ENCODE measurements around the gene BLOC1S1.

BLOC1S1 gene

DNA sequence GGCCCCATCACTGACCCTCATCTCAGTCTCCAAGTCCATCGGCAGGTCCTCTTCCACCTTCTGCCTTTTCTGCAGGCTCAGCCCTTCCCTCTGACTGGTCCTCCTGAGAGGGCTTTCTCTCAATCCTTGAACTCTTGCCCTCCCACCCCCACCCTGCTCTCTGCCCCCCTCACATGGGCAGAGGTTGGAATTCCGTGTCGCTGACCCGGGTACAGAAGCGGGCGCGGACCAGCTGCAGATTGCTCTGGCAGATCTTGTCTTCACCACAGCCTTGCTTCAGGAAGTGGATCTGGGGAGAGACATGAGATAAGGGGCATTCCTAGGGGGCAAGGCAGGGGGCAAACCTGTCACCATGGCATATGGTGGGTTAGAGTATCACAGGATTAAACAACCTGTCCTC is 20.5 kb upstream of the BLOC1S1 start:
- FAIRE-seq: no peak

- no peak for FAIRE-seq
Observed at GRCh38 chr12:55696141-55696540, 19.7 kb upstream of the BLOC1S1 start.

DNA sequence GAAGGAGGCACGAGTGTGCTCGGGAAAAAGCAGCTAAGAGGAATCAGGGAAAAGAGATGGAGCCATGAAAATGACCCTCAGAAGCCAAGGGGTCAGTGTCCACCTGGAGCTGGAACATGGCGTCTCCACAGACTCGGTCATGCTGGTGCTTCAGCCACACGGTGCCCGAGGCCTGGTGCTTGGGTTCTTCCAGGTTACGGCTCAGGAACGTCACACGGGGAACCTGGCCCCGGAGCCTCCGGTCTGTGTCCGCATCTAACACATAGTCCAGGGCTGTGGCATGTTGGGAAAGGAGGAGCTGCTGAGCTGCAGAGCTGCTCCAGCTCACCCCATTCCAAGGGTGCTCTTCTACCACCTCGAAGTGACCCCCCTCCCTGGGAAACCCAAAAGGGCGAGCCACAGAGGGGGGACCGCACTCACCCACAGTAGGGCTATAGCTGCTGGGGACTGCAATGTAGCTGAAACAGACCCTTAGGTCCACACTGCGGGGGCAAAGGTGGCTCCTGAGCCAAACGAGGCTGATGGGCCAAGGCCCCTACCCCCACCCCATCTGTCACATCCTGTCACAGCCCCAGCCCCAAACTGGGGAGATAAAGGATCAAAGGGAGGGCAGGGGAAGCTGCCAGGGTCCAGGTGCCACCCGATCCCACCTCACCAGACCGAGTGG is 18.9 kb upstream of the BLOC1S1 start:
- no peak for FAIRE-seq

- no peak for FAIRE-seq
Observed at GRCh38 chr12:55697686-55698085, 18.2 kb upstream of the BLOC1S1 start.

DNA sequence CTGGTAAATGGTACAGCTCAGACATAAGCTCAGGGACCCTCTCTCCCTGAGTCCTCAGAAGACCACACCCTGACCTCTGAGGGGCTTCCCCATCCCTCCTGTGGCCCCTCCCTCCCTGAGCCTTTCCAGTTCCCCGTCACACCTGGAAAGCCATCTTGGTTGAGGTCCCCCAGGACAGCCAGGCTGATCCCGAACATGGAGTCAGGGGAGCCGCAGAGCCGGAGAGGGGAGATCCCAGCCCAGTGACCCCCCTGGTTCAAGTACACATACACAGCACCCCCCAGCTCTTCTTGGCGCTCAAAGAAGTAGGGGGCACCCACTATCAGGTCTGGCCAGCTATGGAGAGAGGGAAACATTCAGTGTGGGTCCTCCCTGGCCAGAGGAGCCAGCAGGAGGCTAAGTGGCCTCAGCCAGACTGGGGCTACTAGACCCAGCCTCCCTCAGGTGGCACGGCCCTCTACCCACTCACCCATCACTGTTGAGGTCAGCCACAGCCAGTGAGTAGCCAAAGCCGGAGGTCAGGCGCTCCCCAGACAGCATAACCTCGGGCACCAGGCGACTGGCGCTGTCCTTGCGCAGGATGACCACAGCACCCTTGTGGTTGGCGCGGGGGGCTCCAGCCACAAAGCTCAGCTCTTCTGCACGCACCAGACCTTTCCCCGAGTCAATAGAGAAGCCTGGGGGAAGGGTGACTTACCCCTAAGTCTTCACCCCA is 17.4 kb upstream of the BLOC1S1 start:
- FAIRE-seq: no peak

DNA sequence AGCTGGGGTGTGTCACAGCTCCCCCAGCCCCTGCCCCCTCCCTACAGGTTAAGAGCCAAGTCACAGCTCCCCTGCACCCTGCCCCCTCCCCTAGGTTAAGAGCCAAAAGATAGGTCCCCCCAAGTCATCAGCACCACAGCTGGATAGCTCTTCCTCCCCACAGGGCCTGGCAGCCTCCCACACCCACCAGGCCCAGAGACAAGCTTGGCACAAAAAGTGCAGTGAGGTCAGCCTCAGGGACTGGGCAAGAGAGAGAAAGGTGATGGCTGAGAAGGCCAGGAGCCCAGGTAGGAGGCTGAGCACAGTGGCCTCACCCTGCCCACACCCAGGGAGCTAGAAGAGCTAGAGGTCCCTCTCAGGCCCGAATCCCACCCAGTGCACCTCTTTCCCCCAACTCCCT is 16.9 kb upstream of the BLOC1S1 start:
- no peak for FAIRE-seq

- FAIRE-seq: no peak
Observed at GRCh38 chr12:55699471-55700055, 16.3 kb upstream of the BLOC1S1 start.

DNA sequence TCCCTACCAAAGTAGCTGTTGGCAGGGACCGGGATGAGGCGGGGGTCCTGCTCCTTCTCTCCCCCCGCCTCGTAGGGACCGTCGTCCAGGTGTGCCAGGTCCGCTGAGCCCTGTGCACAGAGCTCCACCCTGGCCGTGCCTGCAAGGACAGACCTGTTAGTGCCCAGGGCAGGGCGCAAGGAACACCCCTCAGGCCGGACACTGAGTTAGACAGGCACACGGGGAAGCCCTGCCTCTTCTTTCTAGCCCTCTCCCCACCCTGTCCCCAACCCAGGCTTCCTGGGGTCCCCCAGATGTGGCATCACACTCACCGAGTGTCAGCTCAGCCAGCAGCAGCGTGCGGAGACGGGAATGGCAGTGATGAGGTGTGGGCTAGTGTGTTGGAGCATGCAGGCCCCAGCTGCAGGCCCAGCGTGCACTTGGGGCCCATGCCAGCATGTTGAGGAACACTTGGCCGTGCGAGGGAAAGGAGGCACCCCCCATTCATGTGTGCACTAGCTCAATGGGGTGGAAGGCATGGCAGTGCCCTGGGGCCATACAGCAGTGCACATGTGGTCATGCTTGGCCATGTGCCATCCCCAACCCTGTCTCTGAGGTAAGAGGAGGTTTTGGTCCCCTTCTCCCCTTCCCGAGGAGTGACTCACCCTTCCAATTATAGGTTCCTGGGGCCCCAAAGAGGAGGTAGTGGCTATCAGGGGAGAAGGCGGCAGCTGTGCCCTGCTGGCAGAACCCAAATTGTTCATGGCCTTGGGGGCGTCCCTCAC is 15.4 kb upstream of the BLOC1S1 start:
- no peak for FAIRE-seq

- no peak for FAIRE-seq
Observed at GRCh38 chr12:55702861-55703260, 13.0 kb upstream of the BLOC1S1 start.

DNA sequence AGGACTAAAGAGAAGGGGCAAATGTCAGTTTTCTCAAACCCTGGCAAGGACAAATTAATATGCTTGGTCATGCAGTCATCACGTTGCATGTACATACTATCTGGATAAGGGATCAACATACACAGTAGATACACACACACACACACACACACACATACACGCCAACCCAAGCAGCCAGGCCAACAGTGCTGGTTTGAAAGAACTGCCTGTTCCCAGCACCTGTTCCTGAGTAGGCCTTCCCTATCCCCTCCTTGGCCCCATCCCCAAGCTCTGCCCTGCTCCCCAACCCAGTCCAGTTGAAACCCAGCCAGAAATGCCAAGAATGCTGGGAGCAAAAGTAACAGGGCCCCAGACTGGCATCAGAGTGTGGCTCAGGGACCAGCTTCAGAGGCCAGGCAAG is 12.6 kb upstream of the BLOC1S1 start:
- no peak for FAIRE-seq

DNA sequence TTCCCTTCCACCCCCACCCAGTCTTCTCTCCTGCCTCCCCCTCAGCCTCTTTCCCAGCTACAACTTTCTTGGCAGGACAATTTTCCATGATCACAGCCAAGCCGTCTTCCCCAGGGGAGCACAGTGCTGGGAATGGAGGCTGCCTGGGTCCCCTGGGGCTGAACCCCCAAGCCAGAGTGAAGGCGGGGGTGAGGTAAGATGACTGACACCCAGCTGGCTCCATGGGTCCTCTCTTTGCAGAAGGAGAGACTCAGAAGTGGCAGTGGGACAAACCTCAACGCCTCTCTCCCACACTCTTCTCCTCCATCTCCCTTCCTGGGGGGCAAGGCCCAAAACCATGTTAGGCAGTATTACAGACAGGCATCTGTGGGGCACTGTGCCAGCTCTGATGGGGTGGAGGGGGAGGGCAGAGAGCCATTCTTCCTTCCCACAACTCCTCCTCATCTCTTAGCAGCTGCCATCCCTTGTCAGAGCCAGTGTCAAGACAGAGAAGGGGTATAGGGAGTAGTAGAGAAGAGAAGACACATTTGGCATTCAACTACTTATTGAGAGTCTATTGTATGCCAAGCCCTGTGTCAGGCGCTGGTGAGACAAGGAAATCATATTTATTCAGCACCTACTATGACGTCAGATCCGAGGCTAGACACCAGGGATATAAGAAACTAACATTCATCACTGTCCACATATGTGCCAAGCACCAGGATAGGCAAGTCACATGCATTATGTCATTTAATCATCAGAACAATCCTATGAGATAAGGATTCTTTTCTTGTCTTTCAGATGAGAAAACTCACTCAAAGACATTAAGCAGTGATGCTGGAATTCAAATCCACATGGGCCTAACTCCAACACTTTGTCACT is 11.7 kb upstream of the BLOC1S1 start:
- FAIRE-seq: no peak

DNA sequence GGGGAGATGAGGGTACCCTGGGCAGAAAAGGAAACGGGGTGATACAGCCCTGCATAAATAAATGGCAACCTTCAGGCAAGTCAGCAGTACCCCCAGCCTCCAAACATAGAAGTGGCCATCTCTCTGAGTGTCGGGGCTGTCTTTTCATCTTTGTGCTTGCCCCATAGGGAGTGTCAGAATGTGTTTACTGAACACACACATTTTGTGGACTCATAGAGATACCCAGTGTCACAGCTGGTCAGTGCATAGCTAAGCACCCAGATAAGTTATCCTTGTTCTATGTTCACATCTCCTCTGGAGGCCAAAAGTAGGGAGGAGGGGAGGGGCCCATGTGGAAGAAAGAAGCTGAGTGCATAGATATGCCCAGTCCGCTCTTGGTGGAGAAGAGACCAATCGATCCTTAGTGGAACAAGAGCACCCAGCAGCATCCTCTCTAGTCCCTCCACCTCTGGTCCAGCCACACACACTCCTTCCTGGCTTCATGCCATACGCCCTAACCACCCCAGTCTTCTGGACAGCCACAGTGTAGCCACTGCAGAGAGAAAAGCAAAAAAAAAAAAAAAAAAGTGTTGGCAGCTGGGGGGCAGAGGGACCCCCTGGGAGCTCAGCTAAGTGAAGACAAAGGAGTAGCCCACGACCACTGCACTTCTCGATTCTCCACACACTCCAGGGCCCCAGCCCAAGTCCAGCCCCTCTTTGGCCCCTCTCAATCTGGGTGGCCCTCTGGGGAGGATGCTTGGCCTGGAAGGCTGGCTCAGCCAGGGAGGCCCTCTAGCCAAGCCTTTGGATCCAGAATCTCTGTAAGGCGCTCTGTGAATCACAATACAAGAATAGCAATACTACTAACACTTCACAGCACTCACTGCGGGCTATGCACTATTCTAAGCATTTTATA is 10.8 kb upstream of the BLOC1S1 start:
- no peak for FAIRE-seq

- no peak for FAIRE-seq
Observed at GRCh38 chr12:55705782-55706402, 10.0 kb upstream of the BLOC1S1 start.

DNA sequence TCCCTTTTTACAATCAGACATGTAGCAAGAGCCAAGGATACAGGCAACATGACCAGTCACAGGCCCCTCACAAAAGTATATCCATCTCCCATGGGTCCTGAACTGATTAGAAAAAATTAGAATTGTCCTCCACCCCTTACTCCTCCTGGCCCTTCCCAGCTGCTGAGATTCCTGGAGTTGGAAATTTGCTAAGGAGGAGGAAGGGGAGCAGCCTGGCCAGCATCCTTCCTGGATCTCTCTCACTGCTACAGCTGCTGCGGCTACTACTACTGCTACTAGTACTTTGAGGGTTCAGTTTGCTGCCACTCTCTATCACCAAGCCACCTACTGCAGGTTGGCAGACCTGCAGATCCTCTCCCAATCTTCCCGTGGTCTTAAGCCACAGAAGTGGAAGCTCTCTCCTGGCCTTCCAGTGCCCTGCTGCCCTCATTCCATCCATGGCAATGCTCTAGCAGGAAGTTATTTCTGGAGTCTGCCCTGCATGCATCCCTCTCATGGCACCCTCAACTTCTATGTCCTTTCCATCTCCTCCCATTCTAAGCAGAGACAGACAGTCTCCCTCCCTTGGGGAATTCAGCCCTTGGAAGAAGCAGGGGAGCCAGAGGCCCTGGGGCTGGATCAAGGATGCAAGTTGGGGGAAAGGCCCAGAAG is 9.2 kb upstream of the BLOC1S1 start:
- no peak for FAIRE-seq

DNA sequence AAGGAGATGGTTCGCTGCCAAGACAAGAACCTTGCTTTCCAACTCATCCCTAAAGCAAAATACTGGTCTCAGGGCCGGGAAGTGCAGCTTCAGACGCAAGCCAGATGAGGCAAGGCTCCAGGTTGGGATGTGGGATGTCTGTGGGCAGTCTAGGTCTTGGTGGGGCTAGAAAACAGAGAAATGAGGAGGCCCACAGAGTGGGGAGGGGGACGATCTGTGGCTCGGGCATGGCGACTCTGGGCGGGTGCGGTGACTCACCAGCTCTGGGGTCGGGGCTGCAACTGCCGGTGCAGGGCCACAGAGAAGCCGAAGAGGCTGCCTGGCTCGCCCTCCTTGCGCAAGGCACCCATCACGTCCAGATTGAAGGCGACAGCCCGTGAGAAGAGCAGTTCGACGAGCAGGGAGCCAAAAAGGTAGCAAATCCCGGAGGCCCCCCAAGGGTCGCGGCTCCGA is 8.6 kb upstream of the BLOC1S1 start:
- FAIRE-seq: no peak

GRCh38 chr12:55707841-55708694 is 7.8 kb upstream of the BLOC1S1 start, which contains the start of gene ITGA7:
ITGA7 (minus strand) TSS chr12:55707904; CDS start chr12:55707682, 222 bp downstream.
- FAIRE-seq: no peak

GRCh38 chr12:55708695-55709233 is 7.1 kb upstream of the BLOC1S1 start:
- FAIRE-seq: no peak

- no peak for FAIRE-seq
Observed at GRCh38 chr12:55711786-55712553, 3.9 kb upstream of the BLOC1S1 start.

All from endometrium (tissue), 2 donors.